ENCODE results near the gene KIAA1217.

- TF ChIP-seq TAF1 (IDR thresholded peaks at IDR 0.05; ENCODE audit: borderline replicate concordance, insufficient read depth, low read length): no peak
- no peak for TF ChIP-seq SIN3A (IDR thresholded peaks at IDR 0.05; ENCODE audit: borderline replicate concordance, insufficient read depth, low read length)
- TF ChIP-seq REST (IDR thresholded peaks at IDR 0.05; ENCODE audit: insufficient read depth in 1 of 2, low read depth in 2 of 2, low read length in 2 of 2): no peak
These were observed 131.5 kb downstream of the KIAA1217 start for GRCh38 chr10:24340446-24340845.

All from PFSK-1 (cell line).